Hepatocyte (in vitro differentiated cells): Measurements from ENCODE around the gene ROBO1. TPM values are rescaled to one million over a fixed set of nuclear protein-coding genes. Genes with fewer than 3 reads are reported as not detected.

Experiments used
- DNase-seq: peaks from one replicate; pipeline ENCODE4 v3.0.0-alpha.2; 2016; ENCODE audit warnings: low spot score
- H2AFZ ChIP-seq: fragments of 200-600 bp; sonication (generic); 2 replicates; pipeline ENCODE4 v1.6.0; 2016; ENCODE audit warnings: antibody characterized with exemption, mild to moderate bottlenecking
- H3K27ac ChIP-seq: fragments of 200-600 bp; sonication (generic); 2 replicates; pipeline ENCODE4 v1.5.1; 2016; ENCODE audit warnings: mild to moderate bottlenecking
- H3K27me3 ChIP-seq: fragments of 200-600 bp; sonication (generic); 2 replicates; pipeline ENCODE4 v1.6.1; 2016
- H3K36me3 ChIP-seq: fragments of 200-600 bp; sonication (generic); replicated peaks from 2 replicates; pipeline ENCODE4 v1.5.1; 2016; ENCODE audit warnings: low read depth; ENCODE audit not compliant: insufficient read depth
- H3K4me1 ChIP-seq: fragments of 200-600 bp; sonication (generic); 2 replicates; pipeline ENCODE4 v1.5.1; 2016; ENCODE audit warnings: mild to moderate bottlenecking, moderate library complexity; ENCODE audit not compliant: insufficient read depth
- H3K4me2 ChIP-seq: fragments of 200-600 bp; sonication (generic); 2 replicates; pipeline ENCODE4 v1.6.0; 2016
- H3K4me3 ChIP-seq: fragments of 200-600 bp; sonication (generic); 2 replicates; pipeline ENCODE4 v1.5.1; 2016; ENCODE audit warnings: mild to moderate bottlenecking
- H3K79me2 ChIP-seq: fragments of 200-600 bp; sonication (generic); 2 replicates; pipeline ENCODE4 v1.6.0; 2017; ENCODE audit warnings: mild to moderate bottlenecking
- H3K9me2 ChIP-seq: fragments of 200-600 bp; sonication (generic); replicated peaks from 2 replicates; pipeline ENCODE4 v1.6.0; 2017; ENCODE audit warnings: mild to moderate bottlenecking; ENCODE audit not compliant: insufficient read depth
- H3K9me3 ChIP-seq: fragments of 200-600 bp; sonication (generic); 2 replicates; pipeline ENCODE4 v1.5.1; 2016; ENCODE audit warnings: low read depth, mild to moderate bottlenecking
- H4K20me1 ChIP-seq: fragments of 200-600 bp; sonication (generic); 2 replicates; pipeline ENCODE4 v1.6.0; 2016; ENCODE audit warnings: mild to moderate bottlenecking; ENCODE audit not compliant: insufficient read depth, poor library complexity, severe bottlenecking
- CTCF ChIP-seq: fragments of 200-600 bp; sonication (generic); IDR thresholded peaks from 2 replicates; pipeline ENCODE4 v1.5.1; 2016; ENCODE audit warnings: antibody characterized with exemption, mild to moderate bottlenecking; ENCODE audit not compliant: poor library complexity
- EZH2 ChIP-seq: fragments of 200-600 bp; sonication (generic); IDR thresholded peaks from 2 replicates; pipeline ENCODE4 v1.6.1; 2016; ENCODE audit warnings: antibody characterized with exemption, mild to moderate bottlenecking, borderline replicate concordance
- EZH2phosphoT487 ChIP-seq: fragments of 200-600 bp; sonication (generic); IDR thresholded peaks from one replicate; pipeline ENCODE4 v1.6.1; 2018; ENCODE audit warnings: antibody characterized with exemption, mild to moderate bottlenecking, low read depth, moderate library complexity; ENCODE audit not compliant: unreplicated experiment, severe bottlenecking
- WGBS: methylation state at CpG from one replicate; pipeline ENCODE4 v1.1.6; 2016; ENCODE audit warnings: low lambda C conversion rate; ENCODE audit errors: missing lambda C conversion rate; 5-methylcytosine and 5-hydroxymethylcytosine counted together
- polyA plus RNA-seq: library from polyadenylated mRNA; unstranded; fragments of >200 nt; fragmentation: Nextera tagmentation; extraction: Ambion mirVana; gene quantifications from 2 replicates; pipeline ENCODE4 v1.2.1, GENCODE V29; 2016
- total RNA-seq: library from RNA; depleted of rRNA; stranded (reverse); fragments of >200 nt; gene quantifications from 2 replicates; pipeline ENCODE4 v1.2.3, GENCODE V29; 2014

Gene ROBO1
- total and polyA plus RNA-seq, 2 experiments from 2014 or later: 13.6 to 44.3 TPM

- H3K79me2 ChIP-seq: no peaks in the 10 kb centered on the region
- H3K27ac ChIP-seq: no peak overlapping the region
- TF ChIP-seq CTCF: no peak
- TF ChIP-seq EZH2: no peak
- no peak for TF ChIP-seq EZH2phosphoT487
- H3K4me3 ChIP-seq: no peak overlapping the region
- no peak for DNase-seq
- no peaks in the 10 kb centered on the region for H4K20me1 ChIP-seq
- no peaks in the 10 kb centered on the region for H3K9me3 ChIP-seq
- no peak overlapping the region for H3K4me2 ChIP-seq
- H2AFZ ChIP-seq: no peak overlapping the region
- no peaks in the 10 kb centered on the region for H3K4me1 ChIP-seq
- no peaks in the 10 kb centered on the region for H3K36me3 ChIP-seq
- H3K27me3 ChIP-seq: peaks cover 8% of the 10 kb centered on the region
- no peaks in the 10 kb centered on the region for H3K9me2 ChIP-seq
These were observed 400.7 kb downstream of the ROBO1 start for GRCh38 chr3:79367066-79367465.

DNA sequence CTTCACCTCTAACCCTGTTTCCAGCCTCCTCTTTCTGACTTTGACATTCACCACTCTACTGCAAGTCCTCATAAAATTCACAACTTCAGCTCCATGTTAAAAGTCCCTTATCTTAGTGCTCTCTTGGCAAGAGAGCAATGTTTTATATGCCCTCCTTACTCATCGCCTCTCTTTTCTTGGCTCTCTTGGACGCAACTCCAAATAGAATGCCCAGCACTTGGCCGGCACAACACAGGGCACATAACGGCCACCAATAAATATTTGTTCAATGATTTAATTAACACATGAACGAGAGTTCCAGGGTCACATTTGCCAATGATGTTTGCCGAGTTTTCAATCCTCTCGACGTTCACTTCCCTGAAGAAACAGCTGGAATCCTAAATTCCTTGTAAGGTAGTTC lies 401.4 kb downstream of the ROBO1 start:
- 65% methylated on average over 8 of the region's 8 CpGs for WGBS
- Histone ChIP-seq H3K4me2 (no peak overlapping the region), H3K27ac (no peak overlapping the region), H3K36me3 (no peaks in the 10 kb centered on the region), H4K20me1 (no peaks in the 10 kb centered on the region), H3K4me1 (no peaks in the 10 kb centered on the region), H2AFZ (no peak overlapping the region), H3K4me3 (no peak overlapping the region), H3K9me3 (no peaks in the 10 kb centered on the region), H3K79me2 (no peaks in the 10 kb centered on the region), H3K9me2 (no peaks in the 10 kb centered on the region), H3K27me3 (peaks cover 8% of the 10 kb centered on the region)
- no peak for TF ChIP-seq EZH2phosphoT487
- TF ChIP-seq CTCF: no peak
- TF ChIP-seq EZH2: no peak
- DNase-seq: no peak

- TF ChIP-seq EZH2phosphoT487 (no peak), CTCF (no peak), EZH2 (no peak)
- WGBS: 92% methylated on average over 5 of the region's 5 CpGs
These were observed 403.0 kb downstream of the ROBO1 start for GRCh38 chr3:79364784-79365183.

DNA sequence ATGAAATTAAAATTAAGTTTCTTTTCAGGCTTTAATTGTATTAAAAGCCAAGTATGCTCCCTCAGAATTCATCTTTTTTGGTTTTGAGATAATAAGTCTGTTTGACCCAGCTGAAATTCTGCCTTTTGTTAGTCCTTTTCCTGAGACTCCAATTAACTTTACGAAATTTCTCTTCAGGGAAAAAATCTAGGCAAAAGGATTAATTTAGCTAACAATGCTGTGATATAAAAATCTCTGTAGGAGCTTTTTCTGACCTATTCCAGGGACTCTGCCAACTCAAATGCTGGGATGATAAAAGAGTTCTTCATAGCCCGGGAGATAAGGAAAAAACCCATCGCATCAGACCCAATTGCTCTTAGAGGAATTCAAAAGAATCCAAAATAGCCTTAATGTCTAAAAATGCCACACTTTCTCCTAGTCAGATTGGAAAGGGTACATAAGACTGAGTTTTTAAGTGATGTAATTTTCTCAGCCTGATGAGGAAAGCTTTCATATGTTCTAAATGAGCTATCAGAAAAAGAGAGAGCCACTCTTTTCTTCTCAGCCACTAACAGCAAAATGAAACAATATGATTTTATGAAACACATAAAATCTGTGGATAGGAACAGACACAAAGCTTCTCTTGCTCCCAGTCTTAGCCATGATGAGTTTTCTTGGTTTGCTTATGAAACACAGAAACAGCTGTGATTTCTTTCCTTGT lies 405.1 kb downstream of the ROBO1 start:
- H3K27me3 ChIP-seq: peaks cover 8% of the 10 kb centered on the region
- no peak overlapping the region for H3K4me2 ChIP-seq
- DNase-seq: no peak
- H3K9me2 ChIP-seq: no peaks in the 10 kb centered on the region
- no peaks in the 10 kb centered on the region for H4K20me1 ChIP-seq
- no peak for TF ChIP-seq CTCF
- TF ChIP-seq EZH2: no peak
- TF ChIP-seq EZH2phosphoT487: no peak
- H3K27ac ChIP-seq: no peak overlapping the region
- H2AFZ ChIP-seq: no peak overlapping the region
- 84% methylated on average over 3 of the region's 3 CpGs for WGBS
- no peaks in the 10 kb centered on the region for H3K4me1 ChIP-seq
- H3K79me2 ChIP-seq: no peaks in the 10 kb centered on the region
- H3K9me3 ChIP-seq: no peaks in the 10 kb centered on the region
- H3K36me3 ChIP-seq: no peaks in the 10 kb centered on the region
- no peak overlapping the region for H3K4me3 ChIP-seq

More at GRCh38 chr3:79364784-79365183, 403.0 kb downstream of the ROBO1 start:
- Histone ChIP-seq H3K27me3 (peaks cover 8% of the 10 kb centered on the region), H4K20me1 (no peaks in the 10 kb centered on the region), H3K9me2 (no peaks in the 10 kb centered on the region), H3K36me3 (no peaks in the 10 kb centered on the region), H3K9me3 (no peaks in the 10 kb centered on the region), H3K4me3 (no peak overlapping the region), H3K4me1 (no peaks in the 10 kb centered on the region), H3K79me2 (no peaks in the 10 kb centered on the region), H3K27ac (no peak overlapping the region), H3K4me2 (no peak overlapping the region), H2AFZ (no peak overlapping the region)
- DNase-seq: no peak
